GF-D8 (cell line): ENCODE data around the gene LHPP.
"Not testable (repeated sequence)": the region's sequence is repeated elsewhere in the genome, so short reads cannot be mapped to it uniquely, and the experiment has no call there.

Experiments used
- DNase-seq: peaks from one replicate; lab custom pipeline; 2025; lab: John Stamatoyannopoulos, UW

The LHPP gene

DNA sequence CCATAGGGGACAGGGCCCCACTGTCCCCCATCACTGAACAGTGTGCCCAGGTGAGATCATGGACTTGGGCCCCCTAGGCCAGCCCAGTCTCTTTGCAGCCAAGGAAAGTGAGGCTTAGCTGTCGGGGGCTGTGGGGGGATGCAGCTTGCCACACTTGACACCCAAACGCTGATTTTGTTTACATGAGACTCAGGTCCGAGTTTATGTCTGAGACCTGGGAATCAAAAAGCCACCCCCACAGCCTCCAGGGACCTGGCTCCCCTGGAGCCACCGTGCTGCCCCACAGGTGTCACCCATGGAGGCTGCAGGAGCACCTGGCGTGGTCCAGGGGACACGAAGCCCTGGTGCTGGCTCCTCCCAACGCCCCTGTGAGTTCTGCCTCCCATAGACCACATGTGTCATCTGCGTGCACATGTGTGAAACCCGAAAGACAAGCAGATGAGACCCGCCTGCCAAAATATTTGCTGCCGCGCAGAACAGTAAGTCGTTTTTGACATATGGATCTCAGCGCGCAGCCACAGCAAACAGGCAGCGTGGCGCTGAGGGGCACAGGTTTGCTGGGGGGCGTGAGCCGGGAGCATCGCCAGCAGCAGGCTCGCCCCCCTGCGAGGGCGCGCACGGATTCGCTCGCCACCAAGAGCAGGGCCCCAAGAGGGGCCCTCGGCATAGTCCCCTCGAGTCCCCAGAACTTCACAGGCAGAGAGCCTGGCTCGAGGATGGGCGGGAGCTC, 112.3 kb downstream of the LHPP start:
- no peak for DNase-seq

DNA sequence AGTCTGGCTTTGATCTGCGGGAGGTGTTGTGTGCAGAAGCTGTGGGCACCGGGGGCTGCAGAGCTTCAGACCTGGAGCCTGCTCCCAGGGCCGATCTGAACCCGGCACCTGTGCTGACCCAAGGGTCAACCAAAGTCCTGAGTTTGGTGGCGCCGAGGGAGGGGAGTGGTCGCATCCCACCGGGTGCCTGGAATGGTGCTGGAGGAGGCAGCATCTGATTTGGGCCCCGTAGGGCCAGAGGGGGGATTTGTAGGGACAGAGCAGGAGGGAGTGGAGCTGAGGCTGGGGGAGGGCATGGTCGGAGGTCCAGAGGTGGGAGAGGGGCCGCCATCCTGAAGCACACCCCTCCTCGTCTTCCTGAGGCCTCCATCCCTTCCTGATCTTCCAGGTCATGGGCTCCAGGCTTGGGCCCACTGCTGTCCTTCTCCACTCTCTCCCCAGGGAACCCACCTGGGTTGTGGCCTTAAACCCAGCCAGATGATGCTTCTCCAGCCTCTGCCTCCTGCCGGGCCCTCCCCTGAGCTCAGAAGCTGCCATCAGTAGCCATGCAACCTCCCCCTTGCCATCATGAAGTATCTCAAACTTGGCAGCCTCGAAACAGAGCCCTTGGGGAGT, 112.9 kb downstream of the LHPP start:
- no peak for DNase-seq

DNA sequence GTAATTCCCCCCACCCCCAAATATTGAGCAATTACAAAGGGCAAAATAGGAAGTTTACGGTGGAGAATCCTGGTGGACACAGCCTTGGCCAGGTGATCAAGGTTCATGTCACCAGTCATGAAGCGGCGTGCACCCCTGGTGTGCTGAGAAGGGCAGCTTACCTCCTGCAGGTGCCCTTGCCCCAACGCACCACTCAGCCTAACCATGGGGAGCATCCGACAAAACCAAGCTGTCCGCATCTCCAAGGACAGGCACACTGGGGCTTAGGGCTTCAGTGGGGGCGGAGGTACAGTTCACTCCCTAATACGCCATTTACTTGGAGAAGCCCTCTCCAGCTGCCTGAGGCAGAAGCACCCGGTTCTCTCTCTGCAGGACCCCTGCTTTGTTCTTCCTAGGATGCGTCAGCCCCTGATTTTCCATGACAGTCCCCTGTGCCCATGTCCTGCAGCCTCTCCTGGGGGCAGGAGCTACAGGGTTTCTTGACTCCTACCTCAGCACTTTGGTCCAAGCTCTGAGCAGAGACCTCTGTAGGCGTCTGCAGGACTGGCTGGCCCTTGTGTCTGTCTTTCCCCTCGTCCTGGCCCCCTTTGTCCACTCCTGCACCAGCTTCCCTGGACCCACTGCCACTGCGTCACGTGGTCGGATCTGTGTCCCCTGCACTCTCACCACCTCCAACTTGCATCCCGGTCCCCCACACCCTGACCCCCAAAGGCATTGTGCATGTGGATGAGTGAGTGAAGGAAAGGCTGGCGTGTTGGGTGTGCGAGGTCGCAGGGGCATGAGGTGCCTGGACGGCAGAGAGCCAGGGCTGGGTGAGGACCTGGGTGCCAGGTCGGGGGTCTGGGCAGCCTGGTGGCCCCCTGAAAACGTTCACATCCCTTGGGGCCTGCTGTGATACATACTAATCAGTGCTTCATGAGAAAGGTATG, 113.7 kb downstream of the LHPP start:
- DNase-seq: no peak

DNA sequence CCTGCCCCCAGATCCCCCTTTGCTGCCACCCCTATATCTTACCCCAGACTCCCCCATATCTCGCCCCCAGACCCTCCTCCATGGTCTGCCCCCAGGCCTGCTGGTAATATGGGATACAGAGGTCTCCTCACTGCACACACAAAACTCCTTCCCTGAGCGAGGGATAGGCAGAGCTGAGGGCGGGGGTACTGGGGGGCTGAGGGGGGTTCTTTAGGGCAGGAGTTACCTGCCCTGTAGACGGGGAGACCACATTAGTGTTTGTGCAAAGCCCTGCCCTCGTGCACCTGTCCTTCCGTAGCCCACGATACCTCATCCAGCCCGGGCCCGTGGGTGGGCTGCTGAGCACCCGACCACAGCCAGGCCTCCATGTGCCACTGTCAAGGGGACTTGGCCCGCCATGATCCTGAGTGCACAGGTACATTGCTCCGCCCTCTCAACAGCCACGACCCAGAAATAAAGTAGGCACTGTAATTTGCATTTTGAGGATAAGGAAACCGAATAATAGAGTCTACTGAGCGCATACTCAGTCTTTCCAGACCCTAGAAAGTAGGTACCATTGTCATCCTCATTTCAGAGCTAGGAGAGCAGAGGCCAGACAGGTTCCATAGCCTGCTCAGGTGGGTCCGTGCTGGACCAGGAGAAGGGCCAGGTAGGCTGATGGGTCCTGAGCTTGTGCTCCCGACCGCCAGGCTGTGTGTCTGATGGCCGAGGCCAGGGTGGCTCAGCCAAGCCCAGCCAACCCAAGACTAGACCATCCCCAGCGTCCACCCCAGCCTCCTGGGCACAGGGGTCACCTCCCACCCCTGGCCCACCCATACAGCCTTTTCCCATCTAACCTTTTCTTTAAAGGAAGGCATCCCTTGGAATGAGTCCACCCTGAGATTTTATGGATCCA, 115.2 kb downstream of the LHPP start:
- no peak for DNase-seq

DNA sequence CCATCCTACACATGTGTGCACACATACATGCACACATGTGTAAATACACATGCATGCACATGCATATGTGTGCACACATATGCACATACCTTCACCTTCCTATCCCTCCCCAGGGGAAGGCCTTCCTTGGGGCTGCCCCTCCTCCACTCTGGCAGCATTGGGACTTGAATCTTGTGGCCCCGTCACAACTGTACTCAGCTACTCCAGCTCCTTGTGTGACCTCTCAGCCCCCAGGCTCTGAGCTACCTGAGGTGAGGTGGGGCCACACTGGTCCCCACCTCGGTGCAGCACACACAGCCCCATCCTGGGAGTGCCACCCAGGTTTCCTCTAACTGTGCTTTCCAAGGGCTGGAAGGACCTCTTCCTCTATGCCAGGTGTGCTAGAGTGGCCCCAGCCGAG, 116.0 kb downstream of the LHPP start:
- DNase-seq: no peak

DNA sequence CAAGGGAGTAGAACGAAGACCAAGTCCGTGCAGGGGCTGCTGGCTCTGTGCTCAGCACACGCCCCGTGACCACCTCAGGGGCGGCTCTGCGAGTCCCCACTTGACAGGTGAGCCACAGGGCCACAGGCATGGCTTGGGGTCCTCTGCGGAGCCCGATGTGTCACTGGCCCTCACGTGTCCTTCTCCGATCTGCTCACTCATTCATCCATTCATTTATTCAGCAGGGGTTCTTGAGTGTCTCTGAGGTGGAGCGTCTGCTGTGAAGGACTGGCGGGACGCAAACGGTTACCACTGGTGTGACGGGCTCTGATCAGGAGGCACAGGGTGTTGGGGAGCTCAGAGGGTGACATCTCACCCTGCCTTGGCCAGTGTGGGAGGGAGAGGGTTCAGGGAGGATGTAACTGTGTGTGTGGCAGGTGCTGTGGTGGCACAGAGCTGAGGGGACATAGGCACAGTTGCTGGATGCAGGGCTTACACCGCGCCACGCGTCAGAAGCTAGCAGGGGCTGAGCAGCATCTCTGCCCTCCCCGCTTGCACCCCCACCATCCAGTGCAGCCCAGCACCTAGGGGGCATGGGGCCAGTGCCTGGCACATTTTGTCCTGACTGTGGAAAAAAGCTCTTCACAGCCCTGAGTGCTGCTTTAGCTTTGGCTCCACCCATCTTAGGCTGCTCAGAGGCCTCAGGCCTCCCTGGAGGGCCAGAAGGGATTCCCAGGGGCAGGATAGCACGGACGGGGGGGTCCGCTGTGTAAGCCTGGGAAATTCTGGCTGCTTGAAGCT, 116.8 kb downstream of the LHPP start:
- no peak for DNase-seq

DNA sequence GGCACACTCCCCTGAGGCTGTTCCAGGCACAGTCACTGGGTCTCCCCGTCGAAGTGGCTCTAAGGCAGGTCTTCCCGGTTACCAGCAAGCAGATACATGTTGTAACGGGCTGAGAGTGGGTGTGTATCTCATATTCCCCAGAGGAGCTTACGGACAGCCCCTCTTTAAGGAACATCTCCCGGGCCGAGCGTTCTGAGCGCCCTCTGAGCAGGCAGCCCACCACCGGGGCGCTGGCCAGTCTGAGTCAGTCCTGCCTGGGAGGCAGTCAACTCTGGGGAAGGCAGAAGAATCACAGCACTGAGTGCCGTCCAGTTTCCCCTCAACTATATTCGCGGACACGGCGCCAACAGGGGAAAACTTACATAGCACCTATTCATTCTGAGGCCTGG, 117.4 kb downstream of the LHPP start:
- no peak for DNase-seq

DNA sequence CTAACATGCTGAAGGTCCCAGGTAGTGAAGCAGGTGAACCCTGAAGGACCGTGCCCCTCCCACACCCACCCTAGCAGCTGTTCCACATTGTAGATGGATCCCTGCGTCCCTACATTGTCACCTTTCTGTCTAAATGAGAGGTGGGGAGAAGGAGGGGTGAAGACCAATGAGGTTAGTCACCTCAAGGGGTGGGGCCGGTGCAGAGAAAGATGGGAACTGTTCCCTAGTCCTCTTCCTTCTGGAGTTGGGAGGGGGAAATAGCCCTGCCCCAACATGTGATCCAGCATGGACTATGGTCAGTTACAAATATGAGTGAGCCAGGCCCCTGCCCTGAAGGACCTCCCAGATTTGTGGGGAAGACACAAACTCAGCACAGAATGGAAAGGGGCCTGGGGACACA, 124.5 kb downstream of the LHPP start:
- no peak for DNase-seq

DNA sequence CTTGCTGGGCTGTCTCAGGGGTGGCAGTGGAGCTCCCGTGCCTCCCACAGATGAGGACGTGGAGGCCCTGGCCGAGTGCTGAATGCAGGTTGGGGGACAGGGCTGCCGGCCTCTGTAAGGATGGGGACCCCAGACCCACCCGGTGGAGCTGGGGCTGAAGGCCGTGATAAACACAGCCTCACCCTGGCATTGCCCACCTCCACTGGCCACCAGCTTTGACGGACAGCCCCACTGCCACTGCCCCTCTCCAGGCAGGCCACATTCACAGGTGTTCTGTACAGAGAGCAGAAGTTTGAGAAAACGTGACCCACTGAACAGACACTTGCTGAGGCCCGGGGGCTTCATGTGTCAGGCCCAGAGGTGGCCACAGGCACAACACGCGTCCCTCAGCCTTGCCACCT, 126.2 kb downstream of the LHPP start:
- DNase-seq: no peak

DNA sequence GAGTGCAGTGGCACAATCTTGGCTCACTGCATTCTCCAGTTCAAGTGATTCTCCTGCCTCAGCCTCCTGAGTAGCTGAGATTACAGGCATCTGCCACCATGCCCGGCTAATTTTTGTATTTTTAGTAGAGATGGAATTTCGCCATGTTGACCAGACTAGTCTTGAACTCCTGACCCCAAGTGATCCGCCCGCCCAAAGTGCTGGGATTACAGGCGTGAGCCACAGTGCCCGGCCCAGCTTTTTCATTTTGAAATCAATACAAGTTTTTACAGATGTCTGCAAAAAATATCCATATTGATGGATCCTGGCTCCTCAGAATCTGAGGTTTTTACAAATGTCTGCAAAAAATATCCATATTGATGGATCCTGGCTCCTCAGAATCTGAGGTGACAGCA, 126.7 kb downstream of the LHPP start:
- DNase-seq: not testable (repeated sequence)

DNA sequence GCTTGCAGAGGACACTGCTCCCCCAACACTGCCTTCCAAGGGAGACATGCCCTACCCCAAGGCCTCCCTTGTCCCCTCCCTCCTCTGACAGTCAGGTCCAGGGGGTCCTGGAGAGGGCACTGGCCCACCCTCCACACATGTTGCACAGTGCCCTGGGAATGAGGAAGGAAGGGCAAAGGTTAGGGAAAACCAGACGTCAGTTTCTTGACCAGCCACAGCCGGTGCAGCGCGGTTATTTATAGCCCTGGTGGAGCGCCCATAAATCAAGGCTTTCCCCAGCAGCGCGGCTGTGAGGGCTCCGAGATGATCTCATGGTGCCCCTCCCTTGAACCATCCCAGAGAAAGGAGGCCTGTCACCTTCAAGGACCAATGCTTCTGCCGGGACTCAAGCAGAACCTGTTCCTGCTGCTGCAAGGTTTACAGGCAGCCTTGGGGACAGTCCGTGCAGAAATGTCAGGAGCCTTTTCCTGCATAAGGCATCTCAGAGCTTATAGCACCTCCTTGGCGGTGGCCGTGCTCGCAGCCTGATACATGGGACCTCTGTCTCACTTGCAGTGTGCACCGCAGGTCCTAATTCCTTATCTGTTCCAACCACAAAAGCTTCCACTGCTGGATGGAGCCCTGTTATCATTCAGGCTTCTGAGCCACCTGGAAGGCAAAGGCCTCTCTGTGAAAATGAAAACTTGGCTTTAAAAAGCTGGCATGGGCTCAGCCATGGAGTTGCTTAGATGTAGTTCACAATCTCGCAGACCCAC, 127.3 kb downstream of the LHPP start:
- DNase-seq: no peak

DNA sequence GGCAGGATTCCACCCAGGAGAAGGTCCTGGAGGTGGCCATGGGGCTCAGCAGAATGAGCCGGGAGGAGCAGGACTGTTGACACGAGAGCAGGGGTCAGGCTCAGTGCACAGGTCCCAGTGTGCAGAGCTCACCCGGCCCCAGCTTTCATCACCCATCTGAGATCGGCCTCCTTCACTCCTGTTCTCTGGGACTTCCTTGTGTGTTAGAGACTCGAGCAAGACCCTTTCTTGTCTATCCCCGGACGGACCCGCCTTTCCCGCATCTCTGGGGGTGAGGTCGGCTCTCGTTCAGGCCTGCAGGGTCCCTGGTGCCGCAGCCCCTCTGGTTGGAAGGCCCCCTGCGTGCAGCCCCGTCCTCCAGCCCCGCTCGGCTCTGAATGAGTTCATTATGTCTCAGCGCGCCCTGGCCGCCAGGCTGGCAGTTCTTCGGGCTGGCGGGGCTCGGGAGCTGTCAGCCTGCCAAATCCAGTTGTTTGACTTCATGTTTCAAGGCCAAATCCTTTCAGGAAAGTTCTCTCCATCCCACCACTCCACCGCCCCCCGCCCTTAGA, 127.9 kb downstream of the LHPP start:
- DNase-seq: no peak

DNA sequence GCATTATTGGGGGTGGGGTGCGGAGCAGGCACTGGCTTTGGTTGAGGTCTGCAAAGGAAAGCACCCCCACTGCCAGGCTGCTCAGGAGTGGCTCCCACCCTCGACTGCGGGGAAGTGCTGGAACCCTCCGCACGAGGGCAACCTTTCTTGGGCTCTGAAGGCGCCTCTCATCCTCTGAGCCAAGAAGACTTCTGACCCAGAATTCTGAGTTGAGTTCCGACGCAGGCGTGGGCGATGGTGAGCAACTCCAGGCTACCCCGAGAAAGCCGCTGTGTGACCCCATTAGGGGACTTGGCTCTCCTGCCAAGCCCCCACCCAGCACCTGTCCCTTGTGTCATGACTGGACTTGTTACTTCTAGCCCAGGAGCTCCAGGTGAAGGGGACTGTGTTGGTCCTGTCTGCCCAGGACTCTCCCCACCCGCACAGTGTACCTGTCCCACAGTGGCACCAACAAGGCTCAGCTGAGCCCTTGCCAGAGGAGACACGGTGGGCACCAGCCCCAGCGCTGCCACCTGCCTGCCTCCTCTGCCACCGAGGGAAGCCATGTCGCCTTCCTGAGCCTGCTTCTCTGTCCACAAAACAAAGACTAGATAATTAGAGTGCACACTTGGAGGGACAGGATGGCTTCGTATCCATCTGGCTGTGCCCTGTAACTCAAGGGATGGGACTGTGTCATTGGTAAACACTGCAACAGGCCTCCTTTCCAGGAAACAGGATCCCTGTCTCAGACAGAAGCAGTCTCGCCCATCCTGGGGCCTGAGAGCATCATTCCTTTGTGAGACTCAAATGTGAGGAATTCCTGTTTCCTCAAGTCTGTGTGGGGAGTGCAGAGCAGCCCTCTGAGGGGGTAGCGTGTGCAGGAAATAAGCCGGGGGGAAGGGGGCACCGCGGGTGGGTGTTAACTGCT, 128.8 kb downstream of the LHPP start:
- DNase-seq: no peak

DNA sequence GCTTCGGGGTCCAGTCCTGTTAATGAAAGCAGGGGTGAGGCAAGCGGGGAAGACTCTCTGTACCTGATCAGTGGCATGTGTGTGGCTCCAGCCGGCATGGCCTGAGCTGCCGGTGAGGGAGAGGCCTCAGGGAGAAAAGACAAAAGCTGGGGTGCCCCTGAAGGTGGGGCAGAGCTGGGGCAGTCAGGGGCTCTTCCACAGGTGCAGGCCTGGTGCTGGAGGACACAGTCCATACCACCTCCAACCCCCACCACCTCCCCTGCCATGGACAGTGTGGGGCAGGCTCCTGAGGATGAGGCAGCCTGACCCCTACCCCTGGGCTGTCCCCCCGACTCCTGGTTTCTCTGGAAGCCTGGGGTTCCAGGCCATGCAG, 129.5 kb downstream of the LHPP start:
- no peak for DNase-seq

DNA sequence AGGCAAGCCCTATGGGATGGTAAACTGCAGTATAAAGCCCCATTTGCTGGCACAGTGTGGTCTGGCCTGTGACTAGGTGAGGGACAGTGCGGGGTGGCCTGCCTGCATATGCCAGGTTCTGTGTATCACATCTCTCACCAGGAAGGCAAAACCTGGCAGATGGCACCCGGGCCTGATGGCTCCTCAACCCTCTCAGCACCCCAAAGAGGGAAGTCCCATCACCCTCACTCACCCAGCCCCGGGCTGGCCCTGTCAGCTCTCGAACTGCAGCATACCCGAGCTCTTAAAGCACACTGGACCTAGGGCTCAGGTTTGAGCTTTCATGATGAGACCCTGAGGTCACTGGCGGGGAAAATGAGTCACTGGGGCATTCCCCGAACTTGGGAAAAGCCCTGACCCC, 130.5 kb downstream of the LHPP start:
- DNase-seq: no peak

DNA sequence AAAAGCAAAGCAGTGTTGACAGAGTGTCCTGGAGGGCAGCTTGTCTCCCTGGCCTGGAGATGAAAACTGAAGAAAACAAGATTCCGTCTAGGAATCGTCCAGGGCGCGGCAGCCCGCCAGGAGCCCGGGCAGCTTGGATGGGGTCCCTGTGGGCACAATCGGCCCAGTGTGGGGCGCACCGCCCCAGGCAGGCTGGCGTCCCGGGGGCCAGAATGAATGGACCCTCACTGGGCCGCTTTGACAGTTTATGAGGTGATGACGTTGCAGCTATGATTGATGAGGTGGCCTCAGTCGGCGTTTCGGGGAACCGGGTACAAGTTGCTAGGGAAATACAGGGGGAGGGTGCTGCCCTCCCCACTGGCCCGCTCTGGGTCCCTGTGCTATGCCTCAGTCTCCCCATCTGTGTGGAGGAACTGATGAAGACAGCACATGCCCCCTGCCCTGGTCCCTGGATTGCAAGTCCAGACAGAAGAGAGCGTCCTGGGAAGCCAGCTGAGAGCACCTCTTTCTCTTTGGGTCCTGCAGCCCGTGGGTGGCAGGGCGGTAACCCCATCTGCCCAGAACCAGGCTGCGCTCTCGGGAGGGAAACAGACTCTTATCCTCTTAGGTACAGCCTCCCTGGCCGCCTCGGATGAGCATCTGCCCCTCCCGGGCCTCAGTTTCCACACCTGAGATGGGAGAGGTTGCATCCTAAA, 131.3 kb downstream of the LHPP start:
- no peak for DNase-seq

DNA sequence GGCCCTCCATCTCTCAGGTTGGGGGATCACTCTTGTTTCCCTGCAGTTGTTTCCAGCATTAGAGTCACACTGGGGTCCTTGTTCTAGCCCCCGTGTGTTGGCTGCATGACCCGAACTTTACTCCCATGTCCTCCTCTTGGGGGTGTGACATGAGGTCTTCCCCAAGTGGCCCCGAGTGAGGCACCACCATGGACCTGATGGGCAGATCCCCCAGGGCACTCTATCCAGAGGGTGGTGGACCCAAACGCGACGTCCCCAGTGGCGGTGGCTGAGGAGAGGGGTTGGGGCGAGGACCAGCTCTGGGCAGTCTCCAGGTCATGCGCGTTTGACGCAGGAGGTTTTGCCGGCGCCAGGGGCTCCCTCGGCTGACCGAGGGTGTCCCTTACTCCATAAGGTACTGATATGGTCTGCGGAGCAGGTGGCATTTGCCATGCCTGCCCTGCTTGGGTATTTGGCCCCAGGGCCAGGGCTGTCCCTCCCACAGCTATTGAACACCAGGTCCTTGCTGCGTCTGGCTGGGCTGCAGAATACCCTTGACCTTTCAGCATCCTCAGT, 131.9 kb downstream of the LHPP start:
- no peak for DNase-seq

DNA sequence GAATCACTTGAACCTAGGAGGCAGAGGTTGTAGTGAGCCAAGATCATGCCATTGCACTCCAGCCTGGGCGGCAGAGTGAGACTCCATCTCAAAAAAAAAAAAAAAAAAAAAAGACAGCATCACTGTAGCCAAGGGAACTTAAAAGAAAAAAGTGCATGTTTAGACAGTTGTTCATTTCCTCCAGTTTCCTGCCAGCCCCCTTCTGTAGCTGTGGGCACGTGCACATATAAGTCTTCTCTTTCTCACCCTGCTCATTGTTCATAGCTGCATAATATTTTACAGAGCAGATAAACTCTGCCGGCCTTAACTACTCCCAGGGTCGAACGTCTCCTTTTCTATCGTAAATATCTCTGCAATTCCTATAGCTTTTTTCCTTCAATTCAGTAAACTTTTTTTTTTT, 132.6 kb downstream of the LHPP start:
- DNase-seq: no peak
